NCI-H526 (cell line): Measurements from ENCODE around the gene RALY.
"Not testable (repeated sequence)": the region's sequence is repeated elsewhere in the genome, so short reads cannot be mapped to it uniquely, and the experiment has no call there.

Source experiments
- DNase-seq, 2 experiments: peaks; one replicate each; lab custom pipeline; 2025; lab: John Stamatoyannopoulos, UW

RALY gene

GRCh38 chr20:34105978-34106675 is 112.4 kb downstream of the RALY start:
- DNase-seq = no peak

- no peak for DNase-seq
Measured at GRCh38 chr20:34108616-34109174, 115.0 kb downstream of the RALY start.

- DNase-seq = no peak
Measured at GRCh38 chr20:34109442-34109841, 115.7 kb downstream of the RALY start.

GRCh38 chr20:34110025-34110744 is 116.5 kb downstream of the RALY start:
- DNase-seq = no peak

- peak in 1 of 2 experiments; percentile 34 for DNase-seq
Measured at GRCh38 chr20:34110745-34111641, 117.3 kb downstream of the RALY start.

GRCh38 chr20:34111702-34112599 is 118.2 kb downstream of the RALY start, which contains the start of gene EIF2S2:
EIF2S2 (minus strand) TSS chr20:34112243; CDS start chr20:34112110, 133 bp downstream.
- peak; percentile 97 to 99 for DNase-seq

- DNase-seq = peak in 1 of 2 experiments; percentile 68
Measured at GRCh38 chr20:34112600-34113101, 118.9 kb downstream of the RALY start.

- no peak for DNase-seq
Measured at GRCh38 chr20:34114809-34115208, 121.1 kb downstream of the RALY start.

GRCh38 chr20:34115232-34115631 is 121.5 kb downstream of the RALY start:
- no peak for DNase-seq

- DNase-seq = no peak
Measured at GRCh38 chr20:34120213-34120612, 126.5 kb downstream of the RALY start.

GRCh38 chr20:34122274-34122980 is 128.7 kb downstream of the RALY start:
- DNase-seq = no peak

GRCh38 chr20:34123309-34123708 is 129.6 kb downstream of the RALY start:
- DNase-seq = no peak

GRCh38 chr20:34124469-34125249 is 130.9 kb downstream of the RALY start:
- DNase-seq = no peak

GRCh38 chr20:34127792-34128191 is 134.1 kb downstream of the RALY start:
- DNase-seq = no peak

GRCh38 chr20:34129518-34130162 is 135.9 kb downstream of the RALY start:
- DNase-seq = peak; percentile 77 to 89

- no peak for DNase-seq
Measured at GRCh38 chr20:34131491-34131890, 137.8 kb downstream of the RALY start.

- DNase-seq = not testable (repeated sequence)
Measured at GRCh38 chr20:34132491-34132890, 138.8 kb downstream of the RALY start.

GRCh38 chr20:34132943-34133342 is 139.2 kb downstream of the RALY start:
- not testable (repeated sequence) for DNase-seq
